GM19395 (cell line): ENCODE data around the gene TICRR.
A peak's percentile ranks its signal among the peaks of the same experiment; 100 is the strongest.

ENCODE experiments used
- ATAC-seq: cut with Tn5 transposase; IDR thresholded peaks from one replicate; pipeline ENCODE4 v1.9.1; 2021; ENCODE audit warnings: mild to moderate bottlenecking, moderate library complexity; ENCODE audit not compliant: unreplicated experiment

Gene TICRR

GRCh38 chr15:89628806-89629715 is 53.8 kb downstream of the TICRR start:
- ATAC-seq = no peak

GRCh38 chr15:89629829-89630228 is 54.6 kb downstream of the TICRR start:
- no peak for ATAC-seq

- ATAC-seq = no peak
Observed at GRCh38 chr15:89630260-89630659, 55.0 kb downstream of the TICRR start.

GRCh38 chr15:89630974-89631901 is 56.0 kb downstream of the TICRR start:
- ATAC-seq = no peak

- no peak for ATAC-seq
Observed at GRCh38 chr15:89631902-89632264, 56.6 kb downstream of the TICRR start.

GRCh38 chr15:89632563-89633430 is 57.5 kb downstream of the TICRR start:
- ATAC-seq = no peak

GRCh38 chr15:89633585-89633984 is 58.3 kb downstream of the TICRR start:
- no peak for ATAC-seq

GRCh38 chr15:89640245-89640644 is 65.0 kb downstream of the TICRR start:
- ATAC-seq = no peak

GRCh38 chr15:89641053-89641452 is 65.8 kb downstream of the TICRR start:
- no peak for ATAC-seq

- ATAC-seq = no peak
Observed at GRCh38 chr15:89642106-89642505, 66.8 kb downstream of the TICRR start.

GRCh38 chr15:89645680-89646079 is 70.4 kb downstream of the TICRR start:
- no peak for ATAC-seq

- no peak for ATAC-seq
Observed at GRCh38 chr15:89646416-89647141, 71.3 kb downstream of the TICRR start.

GRCh38 chr15:89647191-89647851 is 72.1 kb downstream of the TICRR start:
- ATAC-seq = peak; percentile 57

- no peak for ATAC-seq
Observed at GRCh38 chr15:89648106-89649012, 73.1 kb downstream of the TICRR start.

GRCh38 chr15:89649013-89649625 is 73.8 kb downstream of the TICRR start:
- no peak for ATAC-seq

- ATAC-seq = no peak
Observed at GRCh38 chr15:89649716-89650115, 74.4 kb downstream of the TICRR start.

GRCh38 chr15:89652131-89652530 is 76.9 kb downstream of the TICRR start:
- ATAC-seq = no peak

- no peak for ATAC-seq
Observed at GRCh38 chr15:89652666-89653065, 77.4 kb downstream of the TICRR start.
